Muscle of back (tissue), 11 donors: Measurements from ENCODE around the gene NELFB. TPM values are rescaled to one million over a fixed set of nuclear protein-coding genes. Genes with fewer than 3 reads are reported as not detected.
A peak's percentile ranks its signal among the peaks of the same experiment; 100 is the strongest.

Source experiments
- DNase-seq, 3 donors: peaks; one replicate each; pipeline versions ENCODE4 v3.0.0 to v3.0.0-alpha.2; 2013
- polyA plus RNA-seq, 10 donors: library from polyadenylated mRNA; unstranded; fragments of 120-200 nt; gene quantifications; one replicate each; pipeline ENCODE4 v1.2.1, GENCODE V29; 2013; ENCODE audit not compliant: insufficient read length in 10 of 10

The NELFB gene
- polyA plus RNA-seq, 10 donors: 39.3 to 55.4 (median 45.0) TPM

- no peak for DNase-seq
Measured at GRCh38 chr9:137265496-137266161, 10.5 kb downstream of the NELFB start.

- DNase-seq: no peak
Measured at GRCh38 chr9:137266162-137266527, 11.0 kb downstream of the NELFB start.

GRCh38 chr9:137266585-137267453, 11.7 kb downstream of the NELFB start:
- DNase-seq: no peak

GRCh38 chr9:137267933-137268355, 12.8 kb downstream of the NELFB start:
- no peak for DNase-seq

GRCh38 chr9:137268538-137269201, 13.5 kb downstream of the NELFB start:
- DNase-seq: no peak

DNA sequence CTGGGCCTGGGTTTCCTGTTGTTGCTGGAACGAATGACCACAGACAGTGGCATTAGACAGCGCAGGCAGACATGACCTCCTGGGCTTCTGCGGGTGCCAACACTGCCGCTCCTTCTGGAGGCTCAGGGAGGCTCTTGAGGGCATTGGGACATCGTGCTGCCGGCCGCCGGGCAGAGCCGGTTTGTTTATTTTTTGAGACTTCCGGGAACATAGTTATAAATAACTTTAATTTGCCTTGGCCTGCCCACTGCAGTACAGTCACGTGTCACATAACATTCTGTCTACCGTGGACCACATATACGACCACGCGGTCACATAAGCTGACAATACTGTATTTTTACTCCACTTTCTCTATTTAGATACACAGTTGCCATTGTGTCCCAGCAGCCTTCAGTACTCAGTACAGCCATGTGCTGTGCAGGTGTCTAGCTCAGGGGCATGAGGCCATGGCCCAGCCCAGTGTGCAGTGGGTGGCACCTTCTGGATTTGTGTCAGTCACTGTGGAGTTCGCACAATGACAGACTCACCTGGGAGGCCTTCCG, 14.2 kb downstream of the NELFB start:
- no peak for DNase-seq

DNA sequence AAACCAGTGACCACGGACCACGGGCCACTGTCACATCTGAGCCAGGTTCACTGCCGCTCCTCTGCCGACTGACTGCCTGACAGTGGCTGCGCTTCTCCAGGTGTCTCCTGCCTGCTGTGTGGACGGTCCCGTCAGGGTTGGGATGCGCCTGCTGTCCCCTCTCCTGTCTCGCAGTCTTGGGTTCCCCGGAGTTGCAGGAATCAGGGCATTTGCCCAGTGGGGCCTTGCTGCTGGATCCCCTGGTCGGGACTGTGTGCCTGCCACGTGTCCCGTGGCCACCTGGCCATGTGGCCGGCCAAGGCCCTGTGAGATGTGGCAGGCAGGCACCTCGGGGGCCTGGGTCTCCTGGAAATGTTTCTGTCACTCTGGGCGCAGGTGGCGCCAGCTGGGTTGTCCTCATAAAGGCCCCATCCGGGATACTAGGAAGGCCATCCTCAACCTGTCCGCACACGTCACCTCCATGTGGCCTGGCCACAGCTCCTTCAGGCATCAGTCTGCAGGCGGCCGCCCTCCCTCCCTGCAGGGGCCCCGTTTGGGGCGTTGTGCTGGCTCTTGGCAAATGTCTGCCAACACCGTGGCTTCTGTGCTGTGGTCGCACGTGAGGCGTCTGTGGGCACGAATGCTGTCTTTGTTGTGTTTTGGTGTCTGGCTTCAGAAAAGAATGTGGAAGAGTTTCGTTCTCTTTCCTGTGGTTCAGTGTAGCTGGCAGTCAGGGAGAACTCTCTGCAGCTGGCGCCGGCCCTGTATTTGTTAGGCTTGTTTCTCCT, 16.0 kb downstream of the NELFB start:
- no peak for DNase-seq

- DNase-seq: no peak
Measured at GRCh38 chr9:137271696-137272076, 16.6 kb downstream of the NELFB start.

DNA sequence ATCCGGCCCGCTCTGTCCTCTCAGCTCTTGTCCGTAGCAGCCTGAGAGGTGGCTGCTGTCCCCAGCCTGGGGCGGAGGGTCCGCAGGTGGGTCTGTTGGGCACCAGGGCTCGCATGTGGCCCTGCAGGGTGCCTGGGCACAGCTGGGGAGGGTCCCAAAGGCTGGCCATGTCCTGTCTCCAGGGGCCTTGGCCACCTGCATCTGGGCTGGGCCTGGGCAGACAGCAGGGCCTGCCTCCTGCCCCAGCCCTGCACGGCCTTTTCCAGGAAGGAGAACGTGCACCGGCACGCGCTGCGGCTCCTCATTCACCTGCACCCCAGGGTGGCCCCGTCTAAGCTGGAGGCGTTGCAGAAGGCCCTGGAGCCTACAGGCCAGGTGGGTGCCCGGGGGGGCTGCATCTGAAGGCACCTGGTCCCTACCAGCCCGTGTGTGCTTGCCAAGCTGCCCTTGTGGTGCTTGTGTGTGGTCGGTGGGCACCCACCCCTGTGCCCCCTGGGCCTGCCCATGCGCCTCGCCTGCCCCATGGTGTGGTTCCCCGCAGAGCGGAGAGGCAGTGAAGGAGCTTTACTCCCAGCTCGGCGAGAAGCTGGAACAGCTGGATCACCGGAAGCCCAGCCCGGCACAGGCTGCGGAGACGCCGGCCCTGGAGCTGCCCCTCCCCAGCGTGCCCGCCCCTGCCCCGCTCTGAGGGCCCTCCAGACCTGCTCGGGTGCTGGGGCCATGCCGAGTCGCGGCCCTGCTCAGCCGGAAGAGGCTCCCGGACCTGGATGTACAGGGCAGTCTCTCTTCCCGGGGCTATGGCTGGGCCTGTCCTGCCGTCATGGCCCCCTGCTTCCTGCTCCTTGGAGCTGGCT, 17.3 kb downstream of the NELFB start:
- no peak for DNase-seq

GRCh38 chr9:137273095-137273490, 18.0 kb downstream of the NELFB start:
- DNase-seq: no peak

DNA sequence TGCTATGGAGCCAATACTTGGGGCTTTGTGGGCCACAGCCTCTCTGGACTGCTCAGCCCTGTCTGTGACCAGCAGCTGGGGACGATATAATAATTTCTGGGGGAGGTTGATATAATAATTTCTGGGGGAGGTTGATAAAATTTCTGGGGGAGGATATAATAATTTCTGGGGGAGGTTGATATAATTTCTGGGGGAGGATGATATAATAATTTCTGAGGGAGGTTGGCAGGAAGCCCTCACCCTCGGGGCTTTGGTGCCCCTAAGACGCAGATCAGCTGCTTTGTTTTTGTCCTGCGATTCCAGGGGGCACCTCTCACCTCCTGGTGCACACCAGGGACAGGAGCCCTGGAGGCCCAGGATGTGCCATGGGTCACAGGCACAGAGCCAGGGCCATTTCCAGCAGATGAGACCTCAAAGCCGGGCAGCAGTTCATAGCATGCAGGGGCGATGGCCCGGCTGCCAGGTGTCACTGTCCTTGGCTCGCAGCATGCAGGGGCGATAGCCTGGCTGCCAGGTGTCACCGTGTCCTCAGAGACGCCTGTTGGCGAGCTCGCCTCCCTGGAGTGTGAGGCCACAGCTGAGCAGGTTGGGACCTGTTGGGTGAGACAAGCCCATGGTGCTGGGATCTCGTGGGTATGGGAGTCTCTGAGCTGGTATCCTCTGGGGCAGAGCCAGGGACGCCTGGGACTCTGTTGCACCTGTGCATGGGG, 18.6 kb downstream of the NELFB start:
- no peak for DNase-seq

GRCh38 chr9:137275203-137275587, 20.1 kb downstream of the NELFB start:
- DNase-seq: no peak

DNA sequence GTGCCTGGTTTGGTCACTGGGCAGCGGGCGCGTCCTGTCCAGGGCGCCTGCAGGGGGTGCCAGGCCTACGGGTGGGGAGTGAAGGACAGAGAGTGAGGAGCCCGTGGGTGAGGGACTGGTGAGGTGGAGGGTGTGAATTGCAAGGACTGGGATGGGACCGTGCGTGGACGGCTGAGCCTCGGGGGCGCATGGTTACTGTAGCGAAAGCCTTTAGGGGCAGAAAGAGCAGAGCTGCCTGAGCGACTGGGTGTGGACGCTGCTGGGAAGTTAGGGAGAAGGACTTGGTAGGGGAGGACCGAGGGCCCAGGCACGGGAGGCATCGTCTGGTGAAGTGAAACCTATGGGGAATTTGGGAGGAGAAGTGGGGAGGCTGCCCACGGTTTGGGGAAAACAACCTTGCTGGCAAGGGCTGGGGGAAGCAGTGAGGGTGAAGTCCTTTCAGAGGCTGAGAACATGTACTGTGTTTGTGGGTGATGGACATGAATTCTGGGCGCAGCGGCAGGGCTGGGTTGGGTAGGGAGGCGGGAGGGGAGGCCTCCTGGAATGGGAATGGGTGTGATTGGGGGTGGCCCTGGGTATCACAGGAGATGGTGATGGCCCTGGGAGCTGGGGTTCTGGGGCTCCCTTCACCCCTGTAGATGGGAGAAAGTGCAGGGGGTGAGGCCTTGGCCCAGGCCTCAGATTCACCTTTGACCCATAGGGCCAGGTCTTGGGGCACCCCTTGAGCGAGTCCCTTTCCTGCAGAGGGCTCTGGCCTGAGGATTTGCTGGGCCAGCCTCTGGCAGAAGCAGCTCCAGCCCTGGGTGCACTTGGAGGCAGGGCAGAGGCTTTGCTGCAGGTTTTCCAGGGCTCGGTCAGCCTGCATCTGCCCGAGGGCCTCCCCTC, 20.7 kb downstream of the NELFB start:
- no peak for DNase-seq

GRCh38 chr9:137276473-137277328, 21.6 kb downstream of the NELFB start:
- DNase-seq: peak; percentile 78 to 94 (median 84)

- peak in 2 of 3 donors; percentile 64 to 82 for DNase-seq
Measured at GRCh38 chr9:137277329-137278041, 22.4 kb downstream of the NELFB start, which contains the start of gene TOR4A. Gene TOR4A, plus strand, starts transcription at chr9:137277726. Its CDS starts 964 bp downstream, at chr9:137278690.

DNA sequence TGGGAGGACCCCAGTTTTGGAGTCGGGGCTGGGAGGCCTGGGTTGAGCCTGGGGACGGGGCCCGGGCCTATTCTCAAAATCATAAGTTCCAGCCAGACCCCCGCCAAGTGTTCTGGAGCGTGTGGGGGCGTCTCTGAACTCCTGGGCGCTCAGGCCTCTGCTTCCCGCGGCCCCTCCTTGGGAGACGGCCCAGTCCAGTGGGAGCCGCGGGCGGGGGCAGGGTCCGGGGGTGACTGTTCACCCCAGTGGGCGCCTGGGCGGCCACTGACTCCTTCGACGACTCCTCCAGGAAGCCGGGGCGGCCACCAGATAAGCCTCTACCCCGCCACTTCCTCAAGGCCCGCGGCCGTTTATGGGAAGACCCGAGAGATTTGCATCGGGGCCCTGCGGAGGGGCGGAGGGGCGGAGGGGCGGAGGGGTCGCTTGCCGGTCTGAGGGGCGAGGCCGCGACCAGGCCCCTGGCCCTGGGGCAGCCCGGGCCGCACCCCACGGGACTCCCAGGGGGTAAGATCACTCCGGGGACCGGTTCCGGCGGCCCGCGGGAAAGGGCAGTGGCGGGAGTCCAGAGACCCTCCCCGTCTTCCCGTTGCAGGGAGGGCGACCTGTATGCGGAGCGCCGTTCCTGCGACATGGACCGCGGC, 23.1 kb downstream of the NELFB start:
- peak in 1 of 3 donors; percentile 55 for DNase-seq
